Uterus (tissue), 2 donors: ENCODE measurements around the gene ADARB2.
"Not testable (repeated sequence)": the region's sequence is repeated elsewhere in the genome, so short reads cannot be mapped to it uniquely, and the experiment has no call there.

Source experiments
- CTCF ChIP-seq, 4 experiments: fragments of 200-600 bp in 2 of 4; fragments of 450-650 bp in 2 of 4; sonication (generic) in 2 of 4; IDR thresholded peaks; one replicate each; pipeline ENCODE4 v1.5.1; 2016 to 2019; ENCODE audit warnings: antibody characterized with exemption in 4 of 4, mild to moderate bottlenecking in 2 of 4, moderate library complexity in 1 of 4
- POLR2A ChIP-seq, 2 donors: fragments of 450-650 bp; IDR thresholded peaks; one replicate each; pipeline ENCODE4 v1.6.1; 2016; ENCODE audit warnings: antibody characterized with exemption in 2 of 2, mild to moderate bottlenecking in 1 of 2, moderate library complexity in 1 of 2

- not testable (repeated sequence) for TF ChIP-seq CTCF, POLR2A (IDR thresholded peaks at IDR 0.05)
Observed at GRCh38 chr10:1459664-1460063, 277.7 kb downstream of the ADARB2 start.
